ENCODE measurements around the gene PTPRZ1.

The PTPRZ1 gene

GRCh38 chr7:121872831-121873288 is at the start of gene PTPRZ1:
PTPRZ1 (plus strand) TSS chr7:121873161; CDS start chr7:121873500, 339 bp downstream.
- no peak for DNase-seq

- no peak for DNase-seq
These were observed 48.7 kb upstream of the PTPRZ1 start for GRCh38 chr7:121824276-121824675.

DNA sequence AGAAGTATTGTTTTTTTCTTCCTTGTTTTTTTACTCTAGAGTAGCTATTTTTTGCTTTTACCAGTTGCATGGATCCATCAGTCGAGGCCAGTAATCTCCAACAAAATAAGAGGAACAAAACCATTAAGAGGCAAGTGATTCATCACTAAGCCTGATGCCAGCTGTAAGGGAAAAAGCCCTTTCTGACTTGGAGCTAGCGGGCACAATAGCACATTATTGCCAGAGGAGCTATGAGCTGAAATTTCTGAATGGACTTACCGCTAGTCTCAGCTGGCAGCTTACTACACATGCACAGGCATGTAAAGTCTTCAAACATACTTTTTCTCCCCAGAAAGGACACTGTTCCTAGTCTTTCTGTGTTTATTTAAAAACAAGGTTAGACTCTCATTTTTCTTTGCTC is 41.6 kb upstream of the PTPRZ1 start:
- no peak for DNase-seq

DNA sequence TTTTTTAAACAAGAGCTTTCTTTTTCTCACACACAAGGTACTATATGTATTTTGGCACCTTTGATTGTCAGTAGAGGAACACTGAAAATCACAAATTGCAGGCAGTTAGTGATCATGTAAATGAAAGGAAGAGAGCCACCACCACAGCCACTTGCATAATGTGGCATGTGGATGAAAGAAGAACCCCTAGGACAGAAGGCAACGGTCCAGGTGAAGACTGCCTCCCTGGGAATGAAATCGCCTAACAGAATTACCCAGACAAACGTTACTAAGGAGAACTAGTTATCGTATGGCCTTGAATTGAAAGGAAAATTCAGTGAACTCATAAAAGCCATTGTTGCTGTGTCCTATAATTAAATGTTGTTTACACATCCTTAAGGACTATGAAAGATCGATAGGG is 41.2 kb upstream of the PTPRZ1 start:
- no peak for DNase-seq

DNA sequence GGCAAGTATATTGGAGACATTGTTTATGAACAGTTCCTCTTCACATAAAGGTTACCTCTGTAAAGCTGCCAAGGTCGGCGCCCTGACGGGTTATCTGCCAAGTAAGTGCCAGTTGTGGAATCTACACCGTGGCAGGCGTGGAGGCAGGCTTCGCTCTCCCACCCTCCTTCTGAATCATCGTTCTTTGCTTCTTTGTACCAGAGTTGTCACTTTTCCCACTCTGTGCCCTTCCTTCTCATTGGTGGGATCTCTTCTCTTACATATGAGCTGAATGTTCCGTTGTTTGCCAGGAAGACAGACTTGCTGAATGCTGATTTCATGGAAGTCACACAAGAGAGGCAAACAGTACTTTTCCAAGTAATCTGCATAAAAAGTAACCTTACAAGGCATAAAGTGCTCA is 40.6 kb upstream of the PTPRZ1 start:
- no peak for DNase-seq

- no peak for DNase-seq
These were observed 39.0 kb upstream of the PTPRZ1 start for GRCh38 chr7:121833991-121834390.

GRCh38 chr7:121837462-121837861 is 35.5 kb upstream of the PTPRZ1 start:
- DNase-seq = no peak

DNA sequence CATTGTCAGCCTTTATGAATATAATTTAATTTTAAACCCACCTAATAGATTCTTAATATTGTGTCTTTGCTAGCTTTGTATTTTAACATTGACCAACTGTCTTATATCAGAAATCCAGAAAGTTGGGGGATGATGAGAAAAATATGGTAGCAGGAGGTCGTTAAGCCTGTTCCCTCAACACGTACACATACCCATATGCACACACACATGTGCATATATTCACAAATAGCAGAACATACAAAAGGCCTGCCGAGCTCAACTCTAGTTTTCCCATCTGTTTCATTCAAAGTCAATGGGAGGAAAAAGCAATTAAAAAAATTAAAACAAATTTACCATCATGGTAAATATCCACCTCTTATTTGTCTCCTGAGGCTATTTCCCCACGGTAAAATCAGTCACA is 25.9 kb upstream of the PTPRZ1 start:
- DNase-seq = no peak

DNA sequence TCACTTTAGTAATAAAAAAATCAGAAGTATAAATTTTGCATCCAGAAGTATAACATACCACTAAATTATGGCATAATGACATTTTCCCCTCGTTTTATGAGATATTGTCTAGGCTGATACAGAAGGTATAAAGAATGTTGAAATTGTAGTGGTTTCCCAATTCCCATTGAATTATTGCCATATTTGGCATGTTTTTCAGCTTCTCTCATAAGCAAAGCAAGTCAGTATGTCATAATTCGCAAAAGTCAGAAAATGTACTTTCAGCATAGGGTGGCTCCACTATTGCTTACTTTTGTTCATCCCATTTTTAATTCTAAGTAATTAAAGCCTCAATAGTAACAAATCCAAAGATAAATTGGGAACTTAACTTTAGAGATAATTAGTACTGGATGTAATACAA is 19.7 kb upstream of the PTPRZ1 start:
- no peak for DNase-seq

DNA sequence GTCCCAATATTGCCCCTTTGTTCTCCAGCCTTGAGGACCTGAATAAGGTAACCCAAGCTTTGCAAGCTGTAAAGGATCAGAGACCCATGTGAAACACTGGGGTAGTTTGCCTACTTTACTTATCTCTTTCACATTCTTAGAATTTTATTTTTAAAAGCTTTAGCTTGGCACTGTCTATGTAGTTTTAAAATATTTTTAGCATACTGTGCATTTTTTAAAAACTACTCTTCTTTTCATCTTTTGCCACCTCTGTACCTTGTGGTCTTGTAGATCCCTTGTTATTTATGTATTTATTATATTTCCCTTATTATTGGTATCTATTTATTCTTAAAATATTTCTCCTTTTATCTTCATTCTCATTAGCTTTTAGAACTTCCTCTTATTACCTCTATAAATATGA is 12.0 kb upstream of the PTPRZ1 start:
- no peak for DNase-seq

DNA sequence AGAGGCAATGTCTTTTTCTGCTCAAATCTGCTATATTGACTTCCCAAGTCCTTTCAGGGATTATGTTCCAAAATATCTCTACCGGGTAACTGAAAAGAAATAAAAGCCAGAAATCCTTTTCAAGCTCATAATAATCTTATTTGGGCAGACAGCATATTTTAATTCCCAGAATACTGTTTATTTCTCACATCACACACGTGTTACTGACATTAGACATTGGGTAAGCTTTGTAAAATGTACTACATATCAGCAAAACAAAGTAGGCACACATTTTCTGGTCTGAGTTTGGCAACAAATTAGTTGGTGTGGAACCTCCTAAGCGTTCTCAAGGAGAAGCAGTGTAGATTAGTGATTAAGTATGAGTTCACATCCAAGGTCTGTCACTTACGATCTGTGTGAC is 10.4 kb upstream of the PTPRZ1 start:
- DNase-seq = no peak

- DNase-seq = no peak
These were observed 1.8 kb upstream of the PTPRZ1 start for GRCh38 chr7:121871188-121871587.

GRCh38 chr7:121873289-121874194 is 581 bp downstream of the PTPRZ1 start:
- DNase-seq = no peak

- DNase-seq = no peak
These were observed 1.3 kb downstream of the PTPRZ1 start for GRCh38 chr7:121874298-121874697.

DNA sequence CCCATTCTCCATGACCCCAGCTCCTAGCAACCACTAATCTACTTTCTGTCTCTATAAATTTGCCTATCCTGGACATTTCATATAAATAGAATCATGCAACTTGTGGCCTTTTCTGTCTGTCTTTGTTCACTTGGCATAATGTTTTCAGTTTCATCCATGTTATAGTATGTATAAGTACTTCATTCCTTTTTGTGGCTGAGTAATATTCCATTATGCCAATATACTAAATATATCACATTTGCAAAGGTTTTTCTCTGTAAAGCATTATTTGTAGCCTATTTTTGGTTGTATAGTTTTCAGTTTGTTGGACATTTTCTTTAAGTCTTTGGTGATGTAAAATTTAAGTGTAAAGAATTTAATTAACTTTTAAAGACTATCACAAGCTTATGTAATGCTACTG is 2.2 kb downstream of the PTPRZ1 start:
- DNase-seq = no peak

DNA sequence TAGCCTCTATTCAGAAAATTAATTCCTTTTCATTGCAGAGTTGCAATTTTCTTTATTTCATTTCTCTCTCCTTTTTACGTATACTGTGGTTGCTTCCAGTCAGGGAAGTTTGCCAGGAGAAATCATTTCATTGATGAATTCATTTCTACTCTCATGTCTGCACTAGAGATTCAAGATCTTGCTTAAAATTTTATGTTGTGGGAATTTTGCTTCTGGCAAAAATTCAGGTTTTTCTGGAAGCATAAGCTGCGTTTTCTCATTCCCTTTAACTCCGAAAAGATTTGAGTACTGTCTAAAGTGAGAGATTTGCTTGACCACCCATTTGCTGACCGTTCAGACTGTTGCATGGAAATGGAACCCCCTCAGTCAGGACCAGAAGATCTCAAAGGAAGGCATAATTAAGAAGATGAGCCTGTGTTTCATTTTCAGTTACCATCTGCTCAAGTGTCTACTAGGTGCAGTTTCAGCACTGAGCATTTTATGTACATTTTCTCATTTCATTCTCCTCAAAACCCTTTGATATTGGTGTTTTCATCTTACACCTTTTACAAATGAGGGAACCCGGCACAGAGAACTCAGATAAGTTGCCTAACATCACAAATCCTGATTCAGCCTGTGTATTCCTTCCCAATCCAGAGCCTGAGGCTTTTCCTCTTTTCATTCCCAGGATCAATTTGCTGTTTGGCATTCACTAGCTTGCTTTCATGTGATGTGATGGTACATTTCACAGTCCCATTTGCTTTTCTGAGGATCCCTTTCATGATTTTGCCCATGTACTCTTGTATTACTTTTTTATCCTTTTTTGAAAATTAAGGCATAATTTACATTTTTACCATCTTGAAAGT is 3.9 kb downstream of the PTPRZ1 start:
- DNase-seq = no peak

GRCh38 chr7:121878918-121879464 is 6.0 kb downstream of the PTPRZ1 start:
- DNase-seq = no peak

- DNase-seq = no peak
These were observed 6.6 kb downstream of the PTPRZ1 start for GRCh38 chr7:121879544-121879943.

- DNase-seq = no peak
These were observed 9.8 kb downstream of the PTPRZ1 start for GRCh38 chr7:121882731-121883130.

GRCh38 chr7:121885166-121885920 is 12.4 kb downstream of the PTPRZ1 start:
- DNase-seq = no peak

- DNase-seq = no peak
These were observed 14.7 kb downstream of the PTPRZ1 start for GRCh38 chr7:121887634-121888033.

- no peak for DNase-seq
These were observed 17.9 kb downstream of the PTPRZ1 start for GRCh38 chr7:121890833-121891232.

- DNase-seq = no peak
These were observed 18.8 kb downstream of the PTPRZ1 start for GRCh38 chr7:121891731-121892130.
